Measurements from ENCODE around the gene ITPR2. TPM values are rescaled to one million over a fixed set of nuclear protein-coding genes. Genes with fewer than 3 reads are reported as not detected.

Gene ITPR2
- total RNA-seq, 6 experiments from 2014 or later, result 6.9 to 8.4 (median 7.6) TPM

- H3K4me1 Mint-ChIP-seq (ENCODE audit: low read depth), result peaks cover 72% of the 10 kb centered on the region
- no peaks in the 10 kb centered on the region for H3K27me3 Mint-ChIP-seq (ENCODE audit: insufficient read depth)
- H3K4me3 Mint-ChIP-seq, result peak overlapping the region; percentile 89
- TF ChIP-seq CTCF (IDR thresholded peaks at IDR 0.05), result peak; percentile 76
- no peaks in the 10 kb centered on the region for H3K9me3 Mint-ChIP-seq
- no peak for DNase-seq
- H3K36me3 Mint-ChIP-seq (ENCODE audit: low read depth), result peaks cover 4% of the 10 kb centered on the region
- H3K27ac Mint-ChIP-seq, result peak overlapping the region; percentile 92
Observed at GRCh38 chr12:26629864-26630263, 203.1 kb downstream of the ITPR2 start.

GRCh38 chr12:26628234-26628633 is 204.8 kb downstream of the ITPR2 start:
- Mint-ChIP-seq H3K36me3 (ENCODE audit: low read depth) (peaks cover 4% of the 10 kb centered on the region), H3K27ac (no peak overlapping the region), H3K4me1 (ENCODE audit: low read depth) (peaks cover 60% of the 10 kb centered on the region), H3K9me3 (no peaks in the 10 kb centered on the region), H3K27me3 (ENCODE audit: insufficient read depth) (no peaks in the 10 kb centered on the region), H3K4me3 (no peak overlapping the region)
- no peak for DNase-seq
- TF ChIP-seq CTCF (IDR thresholded peaks at IDR 0.05), result no peak

GRCh38 chr12:26627335-26627734 is 205.7 kb downstream of the ITPR2 start:
- Mint-ChIP-seq H3K36me3 (ENCODE audit: low read depth) (peaks cover 4% of the 10 kb centered on the region), H3K9me3 (no peaks in the 10 kb centered on the region), H3K27me3 (ENCODE audit: insufficient read depth) (no peaks in the 10 kb centered on the region), H3K4me1 (ENCODE audit: low read depth) (peaks cover 51% of the 10 kb centered on the region), H3K4me3 (no peak overlapping the region), H3K27ac (no peak overlapping the region)
- TF ChIP-seq CTCF (IDR thresholded peaks at IDR 0.05), result no peak
- no peak for DNase-seq

- no peak for DNase-seq
- no peak for TF ChIP-seq CTCF (IDR thresholded peaks at IDR 0.05)
- Mint-ChIP-seq H3K9me3 (no peaks in the 10 kb centered on the region), H3K4me3 (no peak overlapping the region), H3K4me1 (ENCODE audit: low read depth) (peaks cover 12% of the 10 kb centered on the region), H3K36me3 (ENCODE audit: low read depth) (peaks cover 4% of the 10 kb centered on the region), H3K27me3 (ENCODE audit: insufficient read depth) (no peaks in the 10 kb centered on the region), H3K27ac (no peak overlapping the region)
Observed at GRCh38 chr12:26623136-26623535, 209.9 kb downstream of the ITPR2 start.

- TF ChIP-seq CTCF (IDR thresholded peaks at IDR 0.05), result no peak
- Mint-ChIP-seq H3K27ac (no peak overlapping the region), H3K4me1 (ENCODE audit: low read depth) (peaks cover 7% of the 10 kb centered on the region), H3K36me3 (ENCODE audit: low read depth) (peaks cover 4% of the 10 kb centered on the region), H3K27me3 (ENCODE audit: insufficient read depth) (no peaks in the 10 kb centered on the region), H3K4me3 (no peak overlapping the region), H3K9me3 (no peaks in the 10 kb centered on the region)
- no peak for DNase-seq
Observed at GRCh38 chr12:26622601-26623000, 210.4 kb downstream of the ITPR2 start.

GRCh38 chr12:26621932-26622331 is 211.1 kb downstream of the ITPR2 start:
- no peak overlapping the region for H3K4me3 Mint-ChIP-seq
- no peaks in the 10 kb centered on the region for H3K9me3 Mint-ChIP-seq
- no peaks in the 10 kb centered on the region for H3K36me3 Mint-ChIP-seq (ENCODE audit: low read depth)
- H3K27me3 Mint-ChIP-seq (ENCODE audit: insufficient read depth), result no peaks in the 10 kb centered on the region; the same call in 1 of the 2 replicates
- no peak overlapping the region for H3K27ac Mint-ChIP-seq
- no peaks in the 10 kb centered on the region; the same call in 1 of the 2 replicates for H3K4me1 Mint-ChIP-seq (ENCODE audit: low read depth)
- DNase-seq, result no peak
- no peak for TF ChIP-seq CTCF (IDR thresholded peaks at IDR 0.05)

All from HFFc6 (cell line).